ENCODE measurements around the gene PRR19.

PRR19 gene

DNA sequence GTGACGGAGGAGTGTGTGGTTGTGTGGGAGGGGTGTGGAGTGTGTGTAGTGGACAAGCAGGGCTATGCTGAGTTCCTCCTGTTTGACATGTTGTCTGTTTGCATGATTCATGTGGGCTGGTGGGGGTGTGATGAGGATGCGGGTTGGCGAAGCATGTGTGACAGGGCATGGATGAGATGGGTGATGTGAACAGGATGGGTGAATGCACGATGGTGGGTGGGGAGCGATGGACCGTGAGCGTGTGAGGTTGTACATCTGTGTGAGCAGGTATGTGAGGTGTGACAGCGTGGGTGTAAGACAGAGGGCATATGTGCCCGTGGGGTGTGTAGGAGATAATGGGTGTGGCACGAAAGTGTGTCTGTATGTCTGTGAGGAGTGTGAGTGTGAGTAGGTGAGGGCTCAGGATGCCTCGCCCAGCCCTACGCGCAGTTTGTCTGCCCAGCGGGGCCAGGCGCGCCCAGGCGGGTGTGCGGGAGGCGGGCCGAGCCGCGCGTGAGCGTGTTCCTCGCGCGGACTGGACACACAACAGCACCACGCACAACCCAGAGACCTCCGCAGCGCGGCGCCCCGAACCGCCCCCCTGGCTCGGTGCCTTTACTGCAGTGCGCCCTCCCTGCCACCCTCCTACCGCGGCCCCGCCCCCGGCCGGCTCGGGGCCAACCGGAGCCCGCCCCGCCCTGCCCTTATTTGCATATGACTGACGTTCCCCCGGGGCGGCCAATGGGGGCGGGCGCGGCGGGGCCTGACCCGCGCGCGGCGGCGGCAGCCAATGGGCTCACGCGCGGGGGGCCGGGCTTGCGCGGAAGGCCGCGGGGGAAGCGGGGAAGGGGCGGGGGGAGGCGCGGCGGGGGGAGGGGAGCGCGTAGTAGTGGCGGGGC is 18.5 kb upstream of the PRR19 start:
- DNase-seq (ENCODE audit: low read depth in 2 of 2): peak; percentile 93 to 95

DNA sequence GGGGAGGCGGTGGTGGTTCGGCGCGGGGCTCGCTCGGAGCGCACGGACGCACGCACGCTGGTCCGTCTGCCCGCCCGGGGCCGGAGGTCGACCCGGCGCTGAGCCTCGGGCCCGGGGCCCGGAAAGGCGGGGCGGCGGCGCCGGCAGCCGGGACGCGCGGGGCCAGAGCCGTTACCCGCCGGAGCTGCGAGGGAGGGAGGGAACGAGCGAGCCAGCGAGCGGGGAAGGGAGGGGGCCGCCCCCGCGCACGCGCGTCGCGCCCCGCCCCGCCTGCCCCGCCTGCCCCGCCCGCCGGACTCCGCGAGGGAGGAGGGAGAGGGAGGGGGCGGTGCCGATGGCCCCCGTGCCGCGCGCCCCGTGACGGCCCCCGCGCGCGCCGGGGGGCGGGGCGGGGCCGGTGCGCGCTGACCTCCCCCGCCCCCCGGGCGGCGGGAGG is 17.8 kb upstream of the PRR19 start:
- DNase-seq (ENCODE audit: low read depth in 2 of 2): peak; percentile 68 to 72

DNA sequence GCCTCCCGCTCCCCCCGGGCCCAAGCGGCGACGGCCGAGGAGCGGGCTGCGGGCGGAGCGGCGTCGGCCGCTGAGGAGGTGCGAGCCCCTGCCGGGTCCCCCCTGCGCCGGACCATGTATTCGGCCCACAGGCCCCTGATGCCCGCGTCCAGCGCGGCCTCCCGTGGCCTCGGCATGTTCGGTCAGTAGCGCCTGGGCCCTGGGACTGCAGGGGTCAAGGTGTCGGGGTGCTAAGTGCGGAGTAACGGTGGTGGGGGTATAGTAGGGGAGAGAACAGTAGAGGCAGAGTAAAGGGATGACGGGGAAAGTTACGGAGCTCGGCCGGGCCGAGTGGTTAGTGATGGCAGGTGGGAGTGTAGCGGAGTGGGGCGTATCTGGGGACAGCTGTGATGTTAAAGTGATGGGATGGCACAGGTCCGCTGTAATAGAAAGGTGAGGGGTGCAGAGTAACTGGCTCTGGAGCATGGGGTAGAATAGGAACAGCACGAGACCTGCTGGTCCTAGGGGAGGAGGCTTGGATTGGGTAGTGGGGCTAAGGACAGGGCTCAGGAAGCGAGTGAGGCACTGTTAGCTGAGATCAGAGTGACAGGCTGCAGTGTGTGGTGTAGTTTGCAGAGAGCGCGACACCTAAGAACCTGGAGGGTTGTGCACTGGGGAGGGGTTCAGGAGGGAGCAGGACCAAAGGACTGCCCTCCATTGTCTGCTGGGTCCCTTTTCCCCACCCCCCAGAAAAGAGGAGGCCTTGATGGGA is 17.2 kb upstream of the PRR19 start:
- DNase-seq (ENCODE audit: low read depth in 2 of 2): no peak

DNA sequence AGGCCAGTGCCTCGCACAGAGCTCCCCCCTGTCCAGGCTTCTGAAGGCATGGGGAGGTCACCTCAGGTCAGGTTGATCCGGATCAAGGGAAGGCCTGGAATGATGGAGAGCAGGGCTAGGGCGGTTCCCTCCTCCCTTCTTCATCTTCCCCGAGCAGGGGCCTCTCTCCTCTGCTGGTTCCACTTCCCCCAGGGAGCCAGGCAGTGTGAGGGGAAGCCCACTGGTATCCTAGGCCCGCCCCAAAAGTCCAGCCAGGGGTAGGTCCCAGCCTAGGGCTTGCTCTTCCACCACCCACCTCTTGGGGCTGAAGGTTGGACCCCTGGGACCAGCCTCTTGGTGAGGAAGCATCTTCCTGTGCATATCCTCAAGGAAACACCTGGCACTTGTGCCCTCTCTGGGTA is 16.4 kb upstream of the PRR19 start:
- DNase-seq (ENCODE audit: low read depth in 2 of 2): no peak

DNA sequence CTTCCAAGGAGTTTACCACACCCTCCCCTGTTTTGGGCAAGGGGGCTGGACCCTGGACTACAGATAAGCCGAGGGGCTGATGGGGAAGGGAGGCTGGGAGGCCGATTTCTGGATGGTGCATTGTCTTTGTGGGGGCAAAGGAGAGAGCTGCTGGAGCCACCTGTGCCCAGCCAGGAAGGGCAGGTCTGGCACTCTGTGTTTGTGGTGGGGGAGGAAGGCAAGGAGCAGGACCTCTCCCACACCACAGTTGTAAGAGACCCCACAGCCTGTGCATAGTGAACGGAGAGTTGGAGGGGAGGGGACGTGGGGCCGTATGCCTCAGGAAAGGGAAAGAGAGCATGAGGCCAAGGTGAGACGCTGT is 16.0 kb upstream of the PRR19 start:
- DNase-seq (ENCODE audit: low read depth in 2 of 2): no peak

DNA sequence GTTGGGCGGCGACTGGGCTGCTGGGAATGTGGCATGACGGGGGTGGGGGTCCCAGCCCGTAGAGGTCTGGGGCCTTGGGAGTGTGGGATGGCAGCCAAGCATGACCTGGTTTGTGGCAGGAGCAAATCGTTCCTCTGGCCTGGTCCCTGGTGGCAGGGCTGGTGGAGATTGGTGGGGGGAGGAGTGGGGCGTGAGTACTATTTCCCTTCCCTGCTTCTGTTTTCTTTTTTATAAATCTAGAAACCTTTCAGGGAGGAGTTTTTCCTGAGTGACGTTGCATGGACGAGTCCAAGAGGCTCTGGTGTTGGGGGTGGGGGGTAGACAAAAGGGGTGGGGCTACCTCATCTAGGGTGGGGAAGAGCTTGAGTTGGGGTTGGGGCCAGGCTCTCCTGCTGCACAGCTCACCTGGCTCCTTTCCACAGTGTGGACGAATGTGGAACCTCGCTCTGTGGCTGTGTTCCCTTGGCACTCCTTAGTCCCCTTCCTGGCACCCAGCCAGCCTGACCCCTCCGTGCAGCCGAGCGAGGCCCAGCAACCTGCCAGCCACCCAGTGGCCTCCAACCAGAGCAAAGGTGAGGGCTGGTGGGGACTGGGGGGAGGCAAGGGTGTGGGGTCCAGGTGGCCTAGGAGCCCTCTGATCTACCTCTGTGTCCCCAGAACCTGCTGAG is 15.4 kb upstream of the PRR19 start:
- DNase-seq (ENCODE audit: low read depth in 2 of 2): no peak

DNA sequence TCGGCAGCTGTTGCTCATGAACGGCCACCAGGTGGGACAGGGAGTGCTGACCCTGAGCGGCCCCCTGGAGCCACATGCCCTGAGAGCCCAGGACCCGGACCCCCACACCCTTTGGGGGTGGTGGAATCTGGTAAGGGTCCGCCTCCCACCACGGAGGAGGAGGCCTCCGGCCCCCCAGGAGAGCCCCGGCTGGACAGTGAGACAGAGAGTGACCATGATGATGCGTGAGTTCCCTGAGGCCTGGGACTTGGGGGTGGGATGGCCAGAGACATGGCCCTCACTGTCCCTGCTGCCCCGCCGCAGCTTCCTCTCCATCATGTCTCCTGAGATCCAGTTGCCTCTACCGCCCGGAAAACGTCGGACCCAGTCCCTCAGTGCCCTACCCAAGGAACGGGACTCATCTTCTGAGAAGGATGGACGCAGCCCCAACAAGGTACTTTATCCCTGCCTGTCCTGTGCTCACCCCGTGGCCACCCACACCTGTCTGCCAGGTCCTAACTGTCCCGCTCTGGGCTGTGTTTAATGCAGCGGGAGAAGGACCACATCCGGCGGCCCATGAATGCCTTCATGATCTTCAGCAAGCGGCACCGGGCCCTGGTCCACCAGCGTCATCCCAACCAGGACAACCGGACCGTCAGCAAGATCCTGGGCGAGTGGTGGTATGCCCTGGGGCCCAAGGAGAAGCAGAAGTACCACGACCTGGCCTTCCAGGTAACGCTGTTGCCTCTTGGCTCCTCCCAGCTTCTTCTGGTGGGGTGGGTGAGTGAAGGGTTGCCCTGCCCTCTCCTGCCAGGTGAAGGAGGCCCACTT is 14.7 kb upstream of the PRR19 start:
- DNase-seq (ENCODE audit: low read depth in 2 of 2): no peak

DNA sequence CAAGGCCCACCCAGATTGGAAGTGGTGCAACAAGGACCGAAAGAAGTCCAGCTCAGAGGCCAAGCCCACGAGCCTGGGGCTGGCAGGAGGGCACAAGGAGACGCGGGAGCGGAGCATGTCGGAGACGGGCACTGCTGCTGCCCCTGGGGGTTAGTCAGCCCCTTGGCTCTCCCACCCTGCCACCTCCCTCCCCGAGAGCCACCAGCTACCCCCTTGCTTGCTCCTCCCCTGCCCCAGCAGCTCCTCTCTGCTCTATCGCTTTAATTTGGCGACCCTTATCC is 14.2 kb upstream of the PRR19 start:
- no peak for DNase-seq (ENCODE audit: low read depth in 2 of 2)

DNA sequence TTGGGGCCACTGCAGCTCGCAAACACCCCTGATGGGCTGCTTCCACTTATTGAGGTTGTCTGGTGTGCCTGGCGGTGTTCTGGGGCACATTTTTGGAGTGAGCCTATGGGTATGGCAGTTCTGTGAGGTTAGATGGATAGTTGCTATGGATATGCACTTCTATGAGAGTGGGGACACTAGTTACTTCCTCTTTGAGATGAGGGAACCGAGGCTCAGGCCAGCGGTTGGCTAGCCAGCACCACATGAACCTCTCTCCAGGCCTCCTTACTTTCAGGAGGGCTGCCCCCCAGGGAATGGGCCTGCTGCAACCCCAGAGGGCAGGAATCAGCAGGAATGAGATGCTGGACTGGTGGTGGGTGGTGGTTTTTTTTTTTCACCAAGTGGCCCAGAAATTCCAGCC is 13.5 kb upstream of the PRR19 start:
- DNase-seq (ENCODE audit: low read depth in 2 of 2): no peak

DNA sequence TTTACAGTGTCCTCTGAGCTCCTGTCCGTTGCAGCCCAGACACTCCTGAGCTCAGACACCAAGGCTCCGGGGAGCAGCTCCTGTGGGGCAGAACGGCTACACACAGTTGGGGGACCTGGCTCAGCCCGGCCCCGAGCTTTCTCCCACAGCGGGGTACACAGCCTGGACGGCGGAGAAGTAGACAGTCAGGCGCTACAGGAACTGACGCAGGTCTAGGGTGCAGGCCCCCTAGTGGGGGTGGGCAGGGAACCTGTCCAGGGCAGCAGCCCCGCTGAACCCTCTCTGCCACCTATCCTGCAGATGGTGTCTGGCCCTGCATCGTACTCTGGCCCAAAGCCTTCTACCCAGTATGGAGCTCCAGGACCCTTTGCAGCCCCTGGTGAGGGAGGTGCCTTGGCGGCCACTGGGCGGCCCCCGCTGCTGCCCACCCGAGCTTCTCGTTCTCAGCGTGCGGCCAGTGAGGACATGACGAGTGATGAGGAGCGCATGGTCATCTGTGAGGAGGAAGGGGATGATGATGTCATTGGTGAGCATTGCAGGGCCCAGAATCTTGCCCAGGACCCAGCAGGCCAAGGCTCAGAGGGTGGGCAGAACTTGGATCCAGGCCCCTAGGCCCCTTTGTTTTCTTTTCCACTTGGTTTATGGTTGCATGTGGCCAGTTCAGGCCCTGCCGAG is 12.9 kb upstream of the PRR19 start:
- no peak for DNase-seq (ENCODE audit: low read depth in 2 of 2)

DNA sequence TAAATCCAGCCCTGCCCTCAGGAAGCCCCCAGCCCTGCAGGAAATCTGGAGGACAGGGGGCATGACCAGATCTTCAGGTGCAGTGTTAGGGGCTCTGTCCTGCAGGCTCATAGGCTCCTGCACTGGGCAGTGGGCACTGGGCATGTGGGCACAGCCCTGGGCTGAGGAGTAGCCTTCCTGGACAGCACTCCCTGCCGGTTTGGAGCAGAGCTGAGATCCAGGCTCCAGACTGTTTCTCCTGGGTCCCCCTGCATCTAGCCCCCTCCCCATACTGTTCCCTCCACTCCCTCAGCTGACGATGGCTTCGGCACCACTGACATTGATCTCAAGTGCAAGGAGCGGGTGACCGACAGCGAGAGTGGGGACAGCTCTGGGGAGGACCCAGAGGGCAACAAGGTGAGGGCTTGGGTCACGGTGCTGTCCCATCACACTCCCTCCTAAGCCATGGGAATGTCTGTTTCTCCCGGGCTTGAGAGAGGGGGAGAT is 12.3 kb upstream of the PRR19 start:
- DNase-seq (ENCODE audit: low read depth in 2 of 2): no peak

DNA sequence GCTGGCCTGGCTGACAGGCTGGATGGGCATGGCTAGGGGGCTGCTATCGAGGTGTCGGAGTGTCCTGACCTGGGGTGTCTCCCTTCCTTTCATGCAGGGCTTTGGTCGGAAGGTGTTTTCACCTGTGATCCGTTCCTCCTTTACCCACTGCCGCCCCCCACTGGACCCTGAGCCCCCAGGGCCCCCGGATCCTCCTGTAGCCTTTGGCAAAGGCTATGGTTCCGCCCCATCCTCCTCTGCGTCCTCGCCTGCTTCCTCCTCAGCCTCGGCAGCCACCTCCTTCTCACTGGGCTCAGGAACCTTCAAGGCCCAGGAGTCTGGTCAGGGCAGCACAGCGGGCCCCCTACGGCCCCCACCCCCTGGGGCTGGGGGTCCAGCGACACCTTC is 11.8 kb upstream of the PRR19 start:
- DNase-seq (ENCODE audit: low read depth in 2 of 2): no peak

DNA sequence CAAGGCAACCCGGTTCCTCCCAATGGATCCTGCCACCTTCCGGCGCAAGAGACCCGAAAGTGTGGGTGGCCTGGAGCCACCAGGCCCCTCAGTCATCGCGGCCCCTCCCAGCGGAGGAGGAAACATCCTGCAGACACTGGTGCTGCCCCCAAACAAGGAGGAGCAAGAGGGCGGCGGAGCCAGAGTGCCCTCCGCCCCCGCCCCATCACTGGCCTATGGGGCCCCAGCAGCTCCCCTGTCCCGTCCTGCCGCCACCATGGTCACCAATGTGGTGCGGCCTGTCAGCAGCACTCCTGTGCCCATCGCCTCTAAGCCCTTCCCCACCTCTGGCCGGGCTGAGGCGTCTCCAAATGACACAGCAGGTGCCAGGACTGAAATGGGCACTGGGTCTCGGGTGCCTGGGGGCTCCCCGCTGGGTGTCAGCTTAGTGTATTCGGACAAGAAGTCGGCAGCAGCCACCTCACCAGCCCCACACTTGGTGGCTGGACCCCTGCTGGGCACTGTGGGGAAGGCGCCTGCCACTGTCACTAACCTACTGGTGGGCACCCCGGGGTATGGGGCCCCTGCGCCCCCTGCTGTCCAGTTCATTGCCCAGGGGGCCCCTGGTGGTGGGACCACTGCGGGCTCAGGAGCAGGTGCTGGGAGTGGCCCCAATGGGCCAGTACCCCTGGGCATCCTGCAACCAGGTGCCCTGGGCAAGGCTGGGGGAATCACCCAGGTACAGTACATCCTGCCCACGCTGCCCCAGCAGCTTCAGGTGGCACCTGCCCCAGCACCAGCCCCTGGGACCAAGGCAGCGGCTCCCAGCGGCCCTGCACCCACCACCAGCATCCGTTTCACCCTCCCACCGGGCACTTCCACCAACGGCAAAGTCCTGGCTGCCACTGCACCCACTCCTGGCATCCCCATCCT is 11.2 kb upstream of the PRR19 start:
- no peak for DNase-seq (ENCODE audit: low read depth in 2 of 2)

DNA sequence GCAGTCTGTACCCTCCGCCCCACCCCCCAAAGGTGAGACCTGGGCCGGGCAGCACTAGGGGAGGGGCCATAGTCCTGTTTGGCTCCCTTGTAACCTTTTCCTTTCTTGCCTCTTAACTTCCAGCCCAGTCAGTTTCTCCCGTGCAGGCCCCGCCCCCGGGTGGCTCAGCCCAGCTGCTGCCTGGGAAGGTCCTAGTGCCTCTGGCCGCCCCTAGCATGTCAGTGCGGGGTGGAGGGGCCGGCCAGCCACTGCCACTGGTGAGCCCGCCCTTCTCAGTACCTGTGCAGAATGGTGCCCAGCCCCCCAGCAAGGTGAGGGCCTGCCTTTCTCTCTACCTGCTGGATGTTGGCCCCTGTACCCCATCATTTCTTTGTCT is 10.5 kb upstream of the PRR19 start:
- DNase-seq (ENCODE audit: low read depth in 2 of 2): no peak

DNA sequence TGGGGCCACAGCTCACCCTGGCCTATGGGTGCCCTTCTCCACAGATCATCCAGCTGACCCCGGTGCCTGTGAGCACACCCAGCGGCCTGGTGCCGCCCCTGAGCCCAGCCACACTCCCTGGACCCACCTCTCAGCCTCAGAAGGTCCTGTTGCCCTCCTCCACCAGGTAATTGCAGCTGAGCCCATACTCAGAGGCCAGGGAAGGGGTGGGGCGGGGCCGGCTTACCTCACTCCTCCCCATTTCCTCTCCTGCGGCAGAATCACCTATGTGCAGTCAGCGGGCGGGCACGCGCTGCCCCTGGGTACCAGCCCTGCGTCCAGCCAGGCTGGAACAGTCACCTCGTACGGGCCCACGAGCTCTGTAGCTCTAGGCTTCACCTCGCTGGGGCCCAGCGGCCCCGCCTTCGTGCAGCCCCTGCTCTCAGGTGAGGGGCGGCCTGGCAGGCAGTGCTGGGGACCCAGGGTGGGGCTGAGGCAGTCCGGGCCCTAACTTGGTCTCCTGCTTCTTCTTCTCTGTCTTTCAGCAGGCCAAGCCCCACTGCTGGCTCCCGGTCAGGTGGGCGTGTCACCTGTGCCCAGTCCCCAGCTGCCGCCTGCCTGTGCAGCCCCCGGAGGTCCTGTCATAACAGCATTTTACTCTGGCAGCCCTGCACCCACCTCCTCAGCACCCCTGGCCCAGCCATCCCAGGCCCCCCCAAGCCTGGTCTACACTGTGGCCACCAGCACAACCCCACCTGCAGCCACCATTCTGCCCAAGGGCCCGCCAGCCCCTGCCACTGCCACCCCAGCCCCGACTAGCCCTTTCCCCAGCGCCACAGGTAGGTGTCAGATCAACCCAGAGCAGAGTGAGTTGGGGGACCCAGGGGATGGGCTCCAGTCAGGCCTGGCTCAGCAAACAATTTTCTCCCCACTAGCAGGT is 9.6 kb upstream of the PRR19 start:
- DNase-seq (ENCODE audit: low read depth in 2 of 2): no peak

DNA sequence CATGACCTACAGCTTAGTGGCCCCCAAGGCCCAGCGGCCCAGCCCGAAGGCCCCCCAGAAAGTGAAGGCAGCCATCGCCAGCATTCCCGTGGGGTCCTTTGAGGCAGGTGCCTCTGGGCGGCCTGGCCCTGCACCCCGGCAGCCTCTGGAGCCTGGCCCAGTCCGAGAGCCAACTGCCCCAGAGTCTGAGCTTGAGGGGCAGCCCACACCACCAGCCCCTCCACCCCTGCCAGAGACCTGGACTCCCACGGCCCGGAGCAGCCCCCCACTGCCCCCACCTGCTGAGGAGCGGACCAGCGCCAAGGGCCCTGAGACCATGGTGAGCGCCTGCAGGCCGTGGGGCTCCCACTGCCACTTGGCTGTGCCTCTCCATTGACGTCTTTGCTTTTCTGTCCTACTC is 9.0 kb upstream of the PRR19 start:
- no peak for DNase-seq (ENCODE audit: low read depth in 2 of 2)

DNA sequence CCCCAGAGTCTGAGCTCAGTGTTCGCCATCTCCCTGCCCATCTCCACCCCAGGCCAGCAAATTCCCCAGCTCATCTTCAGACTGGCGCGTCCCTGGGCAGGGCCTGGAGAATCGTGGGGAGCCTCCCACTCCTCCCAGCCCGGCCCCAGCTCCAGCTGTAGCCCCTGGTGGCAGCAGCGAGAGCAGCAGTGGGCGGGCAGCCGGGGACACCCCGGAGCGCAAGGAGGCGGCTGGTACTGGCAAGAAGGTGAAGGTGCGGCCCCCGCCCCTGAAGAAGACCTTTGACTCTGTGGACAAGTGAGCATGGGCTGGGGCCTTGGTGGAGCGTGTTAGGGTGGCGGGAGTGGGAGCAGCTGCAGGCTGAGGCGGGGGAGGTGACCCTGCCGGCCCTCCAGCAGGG is 8.4 kb upstream of the PRR19 start:
- DNase-seq (ENCODE audit: low read depth in 2 of 2): no peak

DNA sequence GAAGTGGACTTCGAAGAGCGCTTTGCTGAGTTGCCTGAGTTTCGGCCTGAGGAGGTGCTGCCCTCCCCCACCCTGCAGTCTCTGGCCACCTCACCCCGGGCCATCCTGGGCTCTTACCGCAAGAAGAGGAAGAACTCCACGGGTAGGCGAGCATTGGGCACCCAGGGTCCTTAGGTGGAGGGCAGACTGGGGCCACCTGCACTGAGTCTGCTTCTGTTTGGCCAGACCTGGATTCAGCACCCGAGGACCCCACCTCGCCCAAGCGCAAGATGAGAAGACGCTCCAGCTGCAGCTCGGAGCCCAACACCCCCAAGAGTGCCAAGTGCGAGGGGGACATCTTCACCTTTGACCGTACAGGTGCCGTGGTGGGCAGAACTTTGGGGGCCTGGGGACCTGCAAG is 8.0 kb upstream of the PRR19 start:
- DNase-seq (ENCODE audit: low read depth in 2 of 2): no peak

DNA sequence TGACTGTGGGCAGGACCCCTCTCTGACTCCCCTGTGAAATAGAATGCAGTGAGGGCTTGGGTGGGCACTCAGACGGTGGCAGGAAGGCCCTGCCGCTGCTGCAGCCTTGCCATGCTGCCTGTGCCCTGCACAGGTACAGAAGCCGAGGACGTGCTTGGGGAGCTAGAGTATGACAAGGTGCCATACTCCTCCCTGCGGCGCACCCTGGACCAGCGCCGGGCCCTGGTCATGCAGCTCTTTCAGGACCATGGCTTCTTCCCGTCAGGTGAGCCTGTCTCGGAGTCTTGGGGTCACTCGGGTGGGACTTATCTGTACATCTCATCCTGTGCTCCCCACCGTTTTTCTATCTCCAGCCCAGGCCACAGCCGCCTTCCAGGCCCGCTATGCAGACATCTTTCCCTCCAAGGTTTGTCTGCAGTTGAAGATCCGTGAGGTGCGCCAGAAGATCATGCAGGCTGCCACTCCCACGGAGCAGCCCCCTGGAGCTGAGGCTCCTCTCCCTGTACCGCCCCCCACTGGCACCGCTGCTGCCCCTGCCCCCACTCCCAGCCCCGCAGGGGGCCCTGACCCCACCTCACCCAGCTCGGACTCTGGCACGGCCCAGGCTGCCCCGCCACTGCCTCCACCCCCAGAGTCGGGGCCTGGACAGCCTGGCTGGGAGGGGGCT is 7.3 kb upstream of the PRR19 start:
- no peak for DNase-seq (ENCODE audit: low read depth in 2 of 2)

Data from stimulated activated CD4-positive, alpha-beta T cell treated with anti-CD3 and anti-CD28 coated beads, Interleukin-4, amount 100 ng/mL, for 48 hours (primary cell).